Glomerular visceral epithelial cell (primary cell): ENCODE results near the gene PNPLA4.

ENCODE experiments used
- DNase-seq: peaks from one replicate; pipeline ENCODE4 v3.0.0-alpha.2; 2016; ENCODE audit errors: extremely low spot score

The PNPLA4 gene

GRCh38 chrX:7927259-7928167 is at the start of gene PNPLA4:
TSS of gene PNPLA4 (minus strand) at chrX:7927413. CDS start at chrX:7926119, 1,294 bp downstream.
- peak; percentile 81 for DNase-seq

DNA sequence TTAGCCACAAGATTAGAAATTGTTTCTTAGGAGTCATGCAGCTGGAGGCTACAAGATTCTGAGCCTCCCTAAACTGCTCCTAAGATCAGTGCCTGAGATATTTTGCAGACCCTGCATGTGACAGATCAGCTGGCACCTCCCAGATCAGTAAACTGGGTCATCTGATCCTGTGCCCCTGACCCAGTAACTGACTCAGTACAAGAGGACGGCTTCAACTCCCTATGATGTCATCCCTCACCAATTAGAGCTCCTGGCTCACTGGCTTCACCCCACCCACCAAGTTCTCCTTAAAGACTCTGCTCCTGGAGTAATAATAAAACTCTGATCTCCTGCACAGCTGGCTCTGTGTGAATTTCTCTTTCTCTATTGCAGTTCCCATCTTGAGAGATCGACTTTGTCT is 45.4 kb upstream of the PNPLA4 start:
- DNase-seq, result peak; percentile 3

- DNase-seq, result no peak
These were observed 43.2 kb upstream of the PNPLA4 start for GRCh38 chrX:7970428-7970827.

GRCh38 chrX:7965436-7965835 is 38.2 kb upstream of the PNPLA4 start:
- DNase-seq, result no peak

- no peak for DNase-seq
These were observed 33.0 kb upstream of the PNPLA4 start for GRCh38 chrX:7960246-7960645.

DNA sequence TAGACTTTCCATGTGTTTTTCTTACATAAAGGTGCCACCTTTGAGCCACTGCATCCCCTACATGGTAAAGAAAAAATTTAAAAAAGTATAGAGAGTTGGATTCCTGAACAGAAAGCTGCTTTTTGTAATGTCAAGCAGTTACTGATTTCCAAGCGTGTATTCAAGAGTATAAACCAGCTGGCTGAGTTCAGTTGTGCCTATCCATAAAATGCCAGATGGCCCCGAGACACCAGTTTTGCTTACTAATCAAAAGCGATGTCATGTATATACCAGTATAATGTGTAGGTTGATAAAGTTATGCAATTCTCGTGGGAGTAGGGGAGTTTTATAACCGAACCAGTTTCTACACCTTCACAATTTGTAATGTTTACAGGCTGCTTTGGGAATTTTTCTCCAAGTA is 26.2 kb upstream of the PNPLA4 start:
- DNase-seq, result no peak

GRCh38 chrX:7950865-7951264 is 23.7 kb upstream of the PNPLA4 start:
- DNase-seq, result no peak

GRCh38 chrX:7948483-7948882 is 21.3 kb upstream of the PNPLA4 start:
- no peak for DNase-seq

DNA sequence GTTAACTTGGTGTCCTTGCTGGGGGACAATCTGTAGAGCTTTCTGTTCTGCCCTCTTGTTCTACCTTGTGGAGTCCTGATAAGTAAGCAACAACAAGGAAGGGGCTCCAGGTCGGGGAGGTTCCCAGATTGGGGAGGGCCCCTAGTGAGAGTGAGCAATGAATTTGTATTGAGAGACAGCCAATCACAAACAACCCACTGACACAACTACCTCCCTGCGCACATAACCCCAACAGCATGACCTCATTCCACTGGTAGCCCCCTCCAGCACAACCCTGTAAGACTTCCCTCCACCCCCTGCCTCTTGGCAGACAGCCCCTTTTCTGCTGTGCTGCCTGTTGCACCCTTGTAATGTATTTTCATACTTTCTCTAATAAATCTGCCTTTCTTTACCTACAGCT is 19.7 kb upstream of the PNPLA4 start:
- DNase-seq, result no peak

DNA sequence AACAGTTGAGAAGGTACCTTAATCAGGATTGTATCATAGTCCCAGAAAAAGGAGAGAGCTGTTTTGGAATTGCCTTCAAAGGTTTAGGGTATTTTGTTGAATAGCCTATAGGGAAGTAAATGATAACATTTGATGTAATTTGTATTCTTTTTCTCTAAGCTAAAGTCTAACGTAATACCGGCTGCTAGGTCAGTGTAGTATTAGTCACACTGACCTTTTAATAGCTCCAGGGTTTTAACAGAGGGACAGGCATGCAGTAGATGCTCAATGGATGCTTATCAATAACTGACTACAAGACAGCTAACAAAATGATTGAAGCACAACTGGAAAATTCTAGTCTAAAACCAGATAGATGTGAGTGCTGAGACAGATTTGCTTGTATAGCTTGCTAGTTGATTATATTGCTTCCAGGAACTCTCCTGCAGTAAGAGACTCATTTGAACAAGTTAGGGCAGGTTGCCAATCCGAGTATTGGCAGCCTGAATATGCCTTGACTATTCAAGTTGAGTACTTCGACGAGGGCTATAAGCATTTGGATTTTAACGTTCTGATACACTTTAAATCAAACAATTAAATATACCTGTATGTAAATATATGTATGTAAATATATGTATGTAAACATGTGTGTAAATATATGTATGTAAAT is 16.5 kb upstream of the PNPLA4 start:
- no peak for DNase-seq

- DNase-seq, result peak; percentile 24
These were observed 14.3 kb upstream of the PNPLA4 start for GRCh38 chrX:7941390-7942042.

GRCh38 chrX:7934026-7934425 is 6.8 kb upstream of the PNPLA4 start:
- no peak for DNase-seq

- DNase-seq, result no peak
These were observed 327 bp downstream of the PNPLA4 start for GRCh38 chrX:7926914-7927258.

- no peak for DNase-seq
These were observed 712 bp downstream of the PNPLA4 start for GRCh38 chrX:7926501-7926900.

GRCh38 chrX:7925867-7926472 is 1.2 kb downstream of the PNPLA4 start:
- peak; percentile 61 for DNase-seq

DNA sequence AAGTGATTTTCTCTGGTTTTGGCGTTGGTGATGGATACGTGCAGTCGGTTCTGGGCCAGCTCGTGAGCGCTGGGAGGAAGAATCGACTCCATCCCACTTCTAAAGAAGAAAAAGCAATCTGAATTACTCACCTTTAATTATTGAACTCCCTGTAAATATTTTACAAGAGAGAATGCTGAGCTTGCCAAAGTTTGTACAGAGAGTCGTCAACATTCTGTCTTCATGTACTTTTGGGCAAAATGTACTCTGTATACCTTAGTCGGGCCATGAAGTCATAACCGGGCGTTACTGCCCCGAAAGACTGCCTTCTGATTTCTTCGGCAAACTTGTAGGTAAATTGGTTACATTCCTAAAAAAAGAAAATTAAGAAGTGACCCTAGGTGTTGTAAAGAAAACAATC is 5.5 kb downstream of the PNPLA4 start:
- no peak for DNase-seq

- DNase-seq, result no peak
These were observed 18.4 kb downstream of the PNPLA4 start for GRCh38 chrX:7908821-7909220.

GRCh38 chrX:7904562-7904961 is 22.7 kb downstream of the PNPLA4 start:
- no peak for DNase-seq

- no peak for DNase-seq
These were observed 35.3 kb downstream of the PNPLA4 start for GRCh38 chrX:7891928-7892327.

- peak; percentile 23 for DNase-seq
These were observed 37.5 kb downstream of the PNPLA4 start for GRCh38 chrX:7889680-7890079.

DNA sequence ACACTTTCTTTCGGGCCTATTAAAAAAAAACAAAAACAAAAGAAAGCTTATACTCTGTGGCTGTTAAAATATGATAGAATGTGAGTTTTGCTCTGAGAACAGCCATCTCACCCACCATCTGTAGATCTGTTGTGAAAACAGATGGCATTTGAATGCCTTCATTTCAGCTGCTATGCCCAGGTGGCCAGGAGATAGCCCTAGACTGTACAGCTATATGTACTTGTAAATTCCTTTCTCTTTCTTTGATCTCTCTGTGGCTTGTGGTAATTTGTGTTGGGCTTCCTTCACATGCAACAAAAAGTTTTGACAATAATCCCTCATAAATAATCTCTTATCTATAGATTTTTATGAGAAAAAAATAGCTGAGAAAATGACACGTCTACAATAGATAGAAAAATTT is 38.1 kb downstream of the PNPLA4 start:
- DNase-seq, result peak; percentile 6

GRCh38 chrX:7876957-7877356 is 50.3 kb downstream of the PNPLA4 start:
- no peak for DNase-seq
